Measurements from ENCODE around the gene ELOB.

- no peak for TF ChIP-seq SPI1 (IDR thresholded peaks at IDR 0.05; ENCODE audit: low read depth, low read length)
- no peak for TF ChIP-seq POLR2A (IDR thresholded peaks at IDR 0.05; ENCODE audit: low read depth, low read length)
Measured at GRCh38 chr16:2778630-2778958, 1.5 kb upstream of the ELOB start.

All from GM12891 (cell line).